Breast epithelium (tissue), 4 donors: Measurements from ENCODE around the gene IRF2. TPM values are rescaled to one million over a fixed set of nuclear protein-coding genes. Genes with fewer than 3 reads are reported as not detected.

Source experiments
- DNase-seq, 2 donors: peaks; one replicate each; pipeline ENCODE4 v3.0.0-alpha.2; 2019; ENCODE audit warnings: low spot score in 2 of 2
- H3K27ac ChIP-seq, 2 donors: fragments of 200-600 bp; sonication (generic) in 1 of 2; one replicate each; pipeline ENCODE4 v1.5.1; 2016 to 2019; ENCODE audit warnings: mild to moderate bottlenecking in 1 of 2
- H3K27me3 ChIP-seq, 2 donors: fragments of 200-600 bp; sonication (generic) in 1 of 2; one replicate each; pipeline versions ENCODE4 v1.5.1 to v1.6.0; 2017 to 2019; ENCODE audit warnings: control low read depth in 1 of 2, mild to moderate bottlenecking in 1 of 2
- H3K36me3 ChIP-seq: fragments of 200-600 bp; one replicate; pipeline ENCODE4 v1.5.1; 2019
- H3K4me1 ChIP-seq, 2 donors: fragments of 200-600 bp; sonication (generic); one replicate each; pipeline ENCODE4 v1.5.1; 2016 to 2019; ENCODE audit warnings: control low read depth in 1 of 2
- H3K4me3 ChIP-seq, 3 donors: fragments of 200-600 bp; sonication (generic); 1 replicate in 2 of 3; 2 replicates in 1 of 3; pipeline ENCODE4 v1.5.1; 2016 to 2019; ENCODE audit warnings: mild to moderate bottlenecking in 3 of 3, moderate library complexity in 2 of 3
- H3K9me3 ChIP-seq, 2 donors: fragments of 200-600 bp; sonication (generic) in 1 of 2; one replicate each; pipeline ENCODE4 v1.5.1; 2016 to 2019; ENCODE audit warnings: control low read depth in 1 of 2
- CTCF ChIP-seq, 3 donors: fragments of 450-650 bp; IDR thresholded peaks; one replicate each; pipeline ENCODE4 v1.5.1; 2016 to 2017; ENCODE audit warnings: antibody characterized with exemption in 3 of 3, mild to moderate bottlenecking in 3 of 3, moderate library complexity in 3 of 3
- POLR2A ChIP-seq: fragments of 450-650 bp; IDR thresholded peaks from one replicate; pipeline ENCODE4 v1.6.1; 2016; ENCODE audit warnings: antibody characterized with exemption, mild to moderate bottlenecking, moderate library complexity
- POLR2AphosphoS5 ChIP-seq, 3 donors: sonication (generic); formaldehyde crosslinking; IDR thresholded peaks; one replicate each; pipeline ENCODE4 v1.6.1; 2017; ENCODE audit warnings: antibody characterized with exemption in 3 of 3
- intact Hi-C: fragments of 100-400 bp; cut with DNase I; formaldehyde crosslinking; loops from one replicate; pipeline ENCODE4 v1.15.1; 2023; ENCODE audit warnings: low total_unique reads
- total RNA-seq, 3 donors: library from RNA; depleted of rRNA; stranded (reverse); fragments of >200 nt; gene quantifications; one replicate each; pipeline ENCODE4 v1.1.0, GENCODE V29; 2016

The IRF2 gene
- total RNA-seq, 3 donors from 2014 or later, result 27.4 to 57.8 (median 36.4) TPM

GRCh38 chr4:184452740-184453139 is 21.6 kb downstream of the IRF2 start:
- no peak for DNase-seq
- no peak overlapping the region for H3K27ac ChIP-seq
- H3K27me3 ChIP-seq, result no peaks in the 10 kb centered on the region
- H3K4me1 ChIP-seq, result peaks cover 6 to 28% of the 10 kb centered on the region in 2 donors
- TF ChIP-seq CTCF (IDR thresholded peaks at IDR 0.05) (no peak), POLR2A (no peak), POLR2AphosphoS5 (IDR thresholded peaks at IDR 0.05) (no peak)
- H3K36me3 ChIP-seq, result no peaks in the 10 kb centered on the region
- no peaks in the 10 kb centered on the region for H3K9me3 ChIP-seq
- intact Hi-C loops, result no loop called here
- H3K4me3 ChIP-seq, result no peak overlapping the region

GRCh38 chr4:184451726-184452125 is 22.6 kb downstream of the IRF2 start:
- TF ChIP-seq CTCF (IDR thresholded peaks at IDR 0.05) (no peak), POLR2AphosphoS5 (IDR thresholded peaks at IDR 0.05) (no peak), POLR2A (no peak)
- H3K4me1 ChIP-seq, result peaks cover 6 to 28% of the 10 kb centered on the region in 2 donors
- intact Hi-C loops, result no loop called here

GRCh38 chr4:184450743-184451535 is 23.4 kb downstream of the IRF2 start:
- Histone ChIP-seq H3K36me3 (no peaks in the 10 kb centered on the region), H3K4me1 (peaks cover 6 to 28% of the 10 kb centered on the region in 2 donors), H3K9me3 (no peaks in the 10 kb centered on the region), H3K4me3 (no peak overlapping the region), H3K27ac (peak overlapping the region; percentile 7 to 44), H3K27me3 (no peaks in the 10 kb centered on the region)
- intact Hi-C loops, result no loop called here
- TF ChIP-seq POLR2AphosphoS5 (IDR thresholded peaks at IDR 0.05) (no peak), CTCF (IDR thresholded peaks at IDR 0.05) (no peak), POLR2A (no peak)
- DNase-seq, result no peak

More at GRCh38 chr4:184451726-184452125, 22.6 kb downstream of the IRF2 start:
- H3K4me3 ChIP-seq, result no peak overlapping the region
- no peaks in the 10 kb centered on the region for H3K9me3 ChIP-seq
- DNase-seq, result no peak
- H3K27me3 ChIP-seq, result no peaks in the 10 kb centered on the region
- H3K27ac ChIP-seq, result peak overlapping the region in 1 of 2 donors; percentile 44
- H3K36me3 ChIP-seq, result no peaks in the 10 kb centered on the region

GRCh38 chr4:184450045-184450444 is 24.3 kb downstream of the IRF2 start:
- no peaks in the 10 kb centered on the region for H3K9me3 ChIP-seq
- peak overlapping the region; percentile 81 for H3K27ac ChIP-seq
- peaks cover 6 to 28% of the 10 kb centered on the region in 2 donors for H3K4me1 ChIP-seq
- intact Hi-C loops, result no loop called here
- peak overlapping the region in 1 of 3 donors; percentile 29 for H3K4me3 ChIP-seq
- DNase-seq, result no peak
- TF ChIP-seq POLR2AphosphoS5 (IDR thresholded peaks at IDR 0.05) (no peak), CTCF (IDR thresholded peaks at IDR 0.05) (no peak), POLR2A (no peak)
- H3K36me3 ChIP-seq, result no peaks in the 10 kb centered on the region
- H3K27me3 ChIP-seq, result no peaks in the 10 kb centered on the region

- TF ChIP-seq POLR2AphosphoS5 (IDR thresholded peaks at IDR 0.05) (no peak), CTCF (IDR thresholded peaks at IDR 0.05) (no peak), POLR2A (no peak)
- Histone ChIP-seq H3K4me3 (peak overlapping the region; percentile 34 to 62 (median 45)), H3K27ac (peak overlapping the region; percentile 81), H3K9me3 (no peaks in the 10 kb centered on the region), H3K36me3 (no peaks in the 10 kb centered on the region), H3K27me3 (no peaks in the 10 kb centered on the region), H3K4me1 (peaks cover 6 to 31% of the 10 kb centered on the region in 2 donors)
- peak in 1 of 2 donors; percentile 35 for DNase-seq
- intact Hi-C loops, result loop anchor here (2.0 kb wide), 1 partner anchor 20 kb away; no protein-coding TSS in a partner anchor
These were observed 25.5 kb downstream of the IRF2 start for GRCh38 chr4:184448821-184449220.
